Sigmoid colon (tissue), 7 donors: ENCODE measurements around the gene TPCN1. TPM values are rescaled to one million over a fixed set of nuclear protein-coding genes. Genes with fewer than 3 reads are reported as not detected.

Source experiments
- DNase-seq: peaks from one replicate; pipeline ENCODE4 v3.0.0-alpha.2; 2019
- H3K27ac ChIP-seq, 4 donors: fragments of 200-600 bp; sonication (generic); one replicate each; pipeline ENCODE4 v1.5.1; 2016 to 2019; ENCODE audit warnings: mild to moderate bottlenecking in 1 of 4
- H3K27me3 ChIP-seq, 3 donors: fragments of 200-600 bp; sonication (generic); one replicate each; pipeline ENCODE4 v1.5.1; 2019; ENCODE audit warnings: mild to moderate bottlenecking in 1 of 3
- H3K36me3 ChIP-seq, 4 donors: fragments of 200-600 bp; sonication (generic); one replicate each; pipeline ENCODE4 v1.5.1; 2016 to 2019
- H3K4me1 ChIP-seq, 4 donors: fragments of 200-600 bp; sonication (generic); one replicate each; pipeline ENCODE4 v1.5.1; 2017 to 2019
- H3K4me3 ChIP-seq, 4 donors: fragments of 200-600 bp; sonication (generic); one replicate each; pipeline ENCODE4 v1.5.1; 2017 to 2019; ENCODE audit warnings: mild to moderate bottlenecking in 2 of 4, moderate library complexity in 1 of 4
- H3K9me3 ChIP-seq, 4 donors: fragments of 200-600 bp in 3 of 4; sonication (generic) in 3 of 4; one replicate each; pipeline versions ENCODE4 v1.5.1 to v1.6.1; 2013 to 2019
- CTCF ChIP-seq, 4 experiments: fragments of 450-650 bp in 3 of 4; fragments of 200-600 bp in 1 of 4; IDR thresholded peaks; one replicate each; pipeline ENCODE4 v1.5.1; 2016 to 2019; ENCODE audit warnings: antibody characterized with exemption in 4 of 4, mild to moderate bottlenecking in 3 of 4, moderate library complexity in 2 of 4
- EP300 ChIP-seq, 4 donors: sonication (generic); formaldehyde crosslinking; IDR thresholded peaks; one replicate each; pipeline ENCODE4 v1.6.1; 2017; ENCODE audit warnings: antibody characterized with exemption in 4 of 4
- POLR2A ChIP-seq, 2 donors: fragments of 450-650 bp; IDR thresholded peaks; one replicate each; pipeline ENCODE4 v1.6.1; 2016; ENCODE audit warnings: antibody characterized with exemption in 2 of 2, mild to moderate bottlenecking in 2 of 2, moderate library complexity in 2 of 2
- POLR2AphosphoS5 ChIP-seq, 4 donors: sonication (generic); formaldehyde crosslinking; IDR thresholded peaks; one replicate each; pipeline ENCODE4 v1.6.1; 2017; ENCODE audit warnings: antibody characterized with exemption in 4 of 4
- WGBS, 2 donors: extraction: QIAGEN DNeasy Blood & Tissue Kit; methylation state at CpG; one replicate each; pipeline ENCODE4 v1.1.7; 2013; 5-methylcytosine and 5-hydroxymethylcytosine counted together
- intact Hi-C: fragments of 100-400 bp; cut with DNase I; formaldehyde crosslinking; loops from one replicate; pipeline ENCODE4 v1.15.1; 2023
- polyA plus RNA-seq, 3 donors: library from polyadenylated mRNA; stranded (reverse); fragments of 200-250 nt; gene quantifications; one replicate each; pipeline ENCODE4 v1.2.3, GENCODE V29; 2013
- total RNA-seq, 4 donors: library from RNA; depleted of rRNA; stranded (reverse); fragments of >200 nt; gene quantifications; one replicate each; pipeline ENCODE4 v1.1.0, GENCODE V29; 2016
- donor health status: healthy with polysubstance abuse.
- donor health status: Bipolar disorder and iron deficiency.
- donor health status: healthy.

The TPCN1 gene
- total and polyA plus RNA-seq, 7 donors = 6.0 to 51.5 (median 28.3) TPM

DNA sequence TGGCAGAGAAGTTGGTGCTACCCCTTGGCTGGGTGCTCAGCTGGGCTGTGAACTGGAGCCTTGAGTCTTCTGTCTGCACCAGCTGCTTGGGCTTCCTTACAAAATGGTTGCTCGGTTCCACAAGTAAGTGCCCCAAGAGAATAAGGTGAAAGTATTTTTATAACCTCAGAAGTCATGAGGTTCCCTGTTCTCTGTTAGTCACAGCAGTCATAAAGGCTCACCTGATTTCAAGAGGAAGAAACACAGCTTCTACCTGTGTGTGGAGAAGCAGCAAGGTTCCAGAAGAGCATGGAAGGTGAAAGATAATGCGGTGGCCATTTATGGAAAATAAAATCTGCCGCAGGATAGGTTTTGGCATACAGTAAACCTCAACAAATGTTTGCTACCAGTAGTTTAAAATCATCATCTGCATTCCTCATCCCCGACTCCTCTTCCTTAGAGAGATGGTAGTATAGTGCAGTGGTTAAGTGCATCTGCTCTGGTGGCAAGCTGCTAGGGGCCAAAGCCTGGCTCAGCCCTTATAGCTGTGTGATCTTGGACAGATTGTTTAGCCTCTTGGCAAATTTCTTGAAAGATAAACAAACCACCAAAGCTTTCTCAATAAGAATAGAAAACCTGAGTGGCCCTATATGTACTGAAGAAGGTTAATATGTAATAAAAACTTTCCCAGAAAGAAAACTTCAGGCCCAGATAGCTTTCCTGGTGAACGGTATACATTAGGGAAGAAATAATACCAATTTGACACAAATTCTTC lies 32.4 kb downstream of the TPCN1 start:
- no peak overlapping the region for H3K4me3 ChIP-seq
- H3K27me3 ChIP-seq = no peaks in the 10 kb centered on the region
- TF ChIP-seq EP300 (IDR thresholded peaks at IDR 0.05) = no peak
- no peak for TF ChIP-seq POLR2A (IDR thresholded peaks at IDR 0.05)
- TF ChIP-seq POLR2AphosphoS5 (IDR thresholded peaks at IDR 0.05) = no peak
- no peak for TF ChIP-seq CTCF (IDR thresholded peaks at IDR 0.05)
- no peak overlapping the region for H3K27ac ChIP-seq
- peaks cover 0 to 26% (median 8%) of the 10 kb centered on the region in 4 donors for H3K36me3 ChIP-seq
- intact Hi-C loops = no loop called here
- 95 to 96% methylated on average over 5 of the region's 5 CpGs for WGBS, 2 donors
- peaks cover 0 to 2% (median 0%) of the 10 kb centered on the region in 4 donors for H3K9me3 ChIP-seq
- no peak for DNase-seq
- peaks cover 0 to 6% (median 3%) of the 10 kb centered on the region in 4 donors for H3K4me1 ChIP-seq

- 84 to 97% methylated on average over 4 of the region's 4 CpGs for WGBS, 2 donors
- Histone ChIP-seq H3K4me3 (no peak overlapping the region), H3K36me3 (peaks cover 0 to 24% (median 6%) of the 10 kb centered on the region in 4 donors), H3K27ac (no peak overlapping the region), H3K27me3 (no peaks in the 10 kb centered on the region), H3K4me1 (peaks cover 0 to 12% (median 8%) of the 10 kb centered on the region in 4 donors), H3K9me3 (peaks cover 0 to 2% (median 0%) of the 10 kb centered on the region in 4 donors)
- TF ChIP-seq POLR2AphosphoS5 (IDR thresholded peaks at IDR 0.05) (no peak), EP300 (IDR thresholded peaks at IDR 0.05) (no peak), CTCF (IDR thresholded peaks at IDR 0.05) (no peak), POLR2A (IDR thresholded peaks at IDR 0.05) (no peak)
- intact Hi-C loops = no loop called here
- no peak for DNase-seq
Observed at GRCh38 chr12:113254298-113254697, 33.0 kb downstream of the TPCN1 start.

DNA sequence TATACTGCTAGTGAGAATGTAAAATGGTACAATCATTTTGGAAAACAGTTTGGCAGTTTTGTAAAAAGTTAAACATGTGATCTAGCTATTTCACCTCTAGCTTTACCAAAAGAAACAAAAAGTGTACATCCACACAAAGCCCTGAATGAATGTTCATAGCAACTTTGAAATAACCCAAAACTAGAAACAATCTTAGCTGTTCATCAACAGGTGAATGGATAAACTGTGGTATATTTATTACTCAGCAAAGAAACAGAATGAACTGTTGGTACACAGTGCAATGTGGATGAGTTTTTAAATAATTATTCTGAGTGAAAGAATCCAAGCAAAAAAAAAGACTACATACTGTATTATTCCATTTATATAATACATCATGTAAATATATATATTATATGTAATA lies 36.3 kb downstream of the TPCN1 start:
- H3K4me1 ChIP-seq = peaks cover 0 to 27% (median 23%) of the 10 kb centered on the region in 4 donors
- no peak for DNase-seq
- H3K36me3 ChIP-seq = peaks cover 0 to 15% (median under 1%) of the 10 kb centered on the region in 4 donors
- H3K27me3 ChIP-seq = no peaks in the 10 kb centered on the region
- intact Hi-C loops = no loop called here
- peaks cover 0 to 2% (median 0%) of the 10 kb centered on the region in 4 donors for H3K9me3 ChIP-seq
- no peak overlapping the region for H3K4me3 ChIP-seq
- H3K27ac ChIP-seq = no peak overlapping the region
- TF ChIP-seq EP300 (IDR thresholded peaks at IDR 0.05) (no peak), POLR2AphosphoS5 (IDR thresholded peaks at IDR 0.05) (no peak), CTCF (IDR thresholded peaks at IDR 0.05) (no peak), POLR2A (IDR thresholded peaks at IDR 0.05) (no peak)

- intact Hi-C loops = no loop called here
- peaks cover 0 to 27% (median 23%) of the 10 kb centered on the region in 4 donors for H3K4me1 ChIP-seq
Observed at GRCh38 chr12:113260127-113260526, 38.9 kb downstream of the TPCN1 start.

More at GRCh38 chr12:113260127-113260526, 38.9 kb downstream of the TPCN1 start:
- TF ChIP-seq EP300 (IDR thresholded peaks at IDR 0.05) (no peak), POLR2AphosphoS5 (IDR thresholded peaks at IDR 0.05) (no peak), POLR2A (IDR thresholded peaks at IDR 0.05) (no peak), CTCF (IDR thresholded peaks at IDR 0.05) (no peak)
- Histone ChIP-seq H3K9me3 (no peaks in the 10 kb centered on the region), H3K27me3 (no peaks in the 10 kb centered on the region), H3K27ac (peak overlapping the region; percentile 63 to 69 (median 65)), H3K4me3 (no peak overlapping the region), H3K36me3 (peaks cover 0 to 12% (median 0%) of the 10 kb centered on the region in 4 donors)
- WGBS, 2 donors = 79 to 80% methylated on average over 5 of the region's 5 CpGs
- peak; percentile 56 for DNase-seq
